HepG2 (cell line): ENCODE measurements around the gene ENPP7. TPM values are rescaled to one million over a fixed set of nuclear protein-coding genes. Genes with fewer than 3 reads are reported as not detected.

ENCODE experiments used
- ETS1 ChIP-seq: sonication (generic); formaldehyde crosslinking; IDR thresholded peaks from 2 replicates; pipeline ENCODE4 v1.4.0; 2020; ENCODE audit warnings: missing genetic modification reagents
- GLI4 ChIP-seq: sonication (generic); formaldehyde crosslinking; IDR thresholded peaks from 2 replicates; pipeline ENCODE4 v1.5.1; 2020; ENCODE audit warnings: missing genetic modification reagents, mild to moderate bottlenecking, moderate library complexity, borderline replicate concordance
- HMGXB4 ChIP-seq, 2 experiments: sonication (generic) in 1 of 2; formaldehyde crosslinking in 1 of 2; IDR thresholded peaks; 2 replicates each; pipeline versions ENCODE4 v1.4.0 to v1.6.1; 2018 to 2020; ENCODE audit warnings: missing genetic modification reagents in 2 of 2, borderline replicate concordance in 1 of 2, low read depth in 1 of 2, mild to moderate bottlenecking in 1 of 2, missing biosample characterization in 1 of 2
- HOXA7 ChIP-seq: sonication (generic); formaldehyde crosslinking; IDR thresholded peaks from 2 replicates; pipeline ENCODE4 v1.8.1; 2022; ENCODE audit warnings: mild to moderate bottlenecking, missing genetic modification reagents, moderate library complexity
- IKZF4 ChIP-seq: sonication (generic); formaldehyde crosslinking; IDR thresholded peaks from 2 replicates; pipeline ENCODE4 v1.5.1; 2020; ENCODE audit warnings: borderline replicate concordance, mild to moderate bottlenecking, low read depth, missing genetic modification reagents; ENCODE audit errors: not compliant biosample characterization
- RBAK ChIP-seq: sonication (generic); formaldehyde crosslinking; IDR thresholded peaks from 2 replicates; pipeline ENCODE4 v1.5.1; 2020; ENCODE audit warnings: mild to moderate bottlenecking, missing genetic modification reagents
- SMAD3 ChIP-seq: sonication (generic); formaldehyde crosslinking; IDR thresholded peaks from 2 replicates; pipeline ENCODE4 v1.4.0; 2020; ENCODE audit warnings: missing genetic modification reagents
- ZBTB10 ChIP-seq: sonication (generic); formaldehyde crosslinking; IDR thresholded peaks from 2 replicates; pipeline ENCODE4 v1.4.0; 2020; ENCODE audit warnings: missing genetic modification reagents, borderline replicate concordance
- ZC3H4 ChIP-seq: sonication (generic); formaldehyde crosslinking; IDR thresholded peaks from 2 replicates; pipeline ENCODE4 v1.4.0; 2020; ENCODE audit warnings: missing genetic modification reagents, borderline replicate concordance
- ZNF431 ChIP-seq: sonication (generic); formaldehyde crosslinking; IDR thresholded peaks from 2 replicates; pipeline ENCODE4 v1.9.0; 2022; ENCODE audit warnings: missing genetic modification reagents, low read depth, mild to moderate bottlenecking, borderline replicate concordance
- ZNF883 ChIP-seq: sonication (generic); formaldehyde crosslinking; IDR thresholded peaks from 2 replicates; pipeline ENCODE4 v1.5.1; 2020; ENCODE audit warnings: mild to moderate bottlenecking, missing genetic modification reagents; ENCODE audit errors: not compliant biosample characterization
- polyA plus RNA-seq, 8 experiments: library from polyadenylated mRNA; depleted of rRNA in 3 of 8; stranded (reverse) in 7 of 8; unstranded in 1 of 8; fragments of >200 nt; fragmentation: Illumina TruSeq in 4 of 8; extraction: Trizol in 4 of 8; gene quantifications; 2 replicates each; pipeline versions ENCODE4 v1.2.1 to v1.2.3, GENCODE V29; 2011 to 2016; ENCODE audit warnings: low read depth in 4 of 8, missing spikeins in 1 of 8, mixed read lengths in 1 of 8; ENCODE audit not compliant: insufficient read depth in 1 of 8
- total RNA-seq, 5 experiments: library from RNA; depleted of rRNA; stranded (reverse); fragments of >200 nt; fragmentation: Illumina TruSeq; extraction: Trizol; gene quantifications; 2 replicates each; pipeline ENCODE4 v1.2.3, GENCODE V29; 2016; ENCODE audit warnings: low read depth in 1 of 5
- TF ChIP-seq, protein P1 (sequence below): sonication (generic); formaldehyde crosslinking; conservative IDR thresholded peaks from 2 replicates; pipeline ENCODE4 v1.4.0; 2020; ENCODE audit warnings: missing genetic modification reagents
- TF ChIP-seq, protein P2 (sequence below): IDR thresholded peaks from 2 replicates; pipeline ENCODE4 v1.6.1; 2018; ENCODE audit warnings: missing genetic modification reagents, mild to moderate bottlenecking, missing compliant biosample characterization
- TF ChIP-seq, protein P3 (sequence below): IDR thresholded peaks from 2 replicates; pipeline ENCODE4 v1.6.1; 2016; ENCODE audit warnings: missing compliant biosample characterization, missing genetic modification reagents, borderline replicate concordance

The ENPP7 gene
- total and polyA plus RNA-seq, 2 of the 13 experiments (the other 11 are each of a cell fraction or from before 2014, with no cell fraction given) = 1.1 to 2.2 TPM

DNA sequence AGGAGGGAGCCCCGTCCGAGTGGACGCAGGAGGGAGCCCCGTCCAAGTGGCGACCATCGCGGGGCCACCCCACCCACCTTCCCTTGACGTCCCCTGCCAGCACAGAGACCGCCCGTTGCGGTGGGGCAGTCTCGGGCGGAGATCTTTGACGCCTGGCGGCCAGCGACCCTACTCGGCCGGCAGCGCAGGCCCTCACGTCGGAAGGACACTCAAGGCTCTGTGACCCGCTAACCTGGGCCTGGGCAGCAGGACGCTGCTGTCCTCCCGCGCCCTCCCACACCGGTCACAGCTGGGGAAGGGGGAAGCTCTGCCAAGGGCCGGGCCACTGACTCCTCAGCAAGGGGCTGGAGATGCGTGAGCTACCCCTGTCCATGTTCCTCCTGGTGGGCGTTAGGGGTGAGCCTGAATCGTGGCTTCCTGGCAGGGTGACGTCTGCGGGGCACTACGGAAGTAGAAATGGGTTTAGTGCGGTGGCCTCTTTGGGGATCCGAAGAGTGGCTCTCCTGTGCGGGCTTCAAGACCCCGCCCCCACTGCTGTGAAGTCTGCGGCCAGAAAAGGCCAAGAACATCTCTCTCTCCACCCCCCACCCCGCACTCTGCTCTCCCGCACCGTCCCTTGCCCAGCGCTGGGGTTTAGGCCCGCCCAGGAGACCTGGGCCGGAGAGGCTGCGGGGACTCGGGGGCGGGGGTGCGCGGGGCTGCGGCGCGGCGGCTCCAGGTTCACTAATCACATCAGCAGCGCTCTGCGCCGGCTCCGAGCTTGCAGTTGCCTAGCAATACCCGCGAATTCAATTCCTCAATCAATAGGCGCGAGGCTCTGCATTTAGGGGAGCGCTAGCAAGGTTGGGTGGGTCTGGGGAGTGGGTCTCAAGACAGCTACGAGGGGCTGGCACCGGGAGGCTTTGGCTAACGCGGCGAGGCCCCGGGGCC, 60.3 kb downstream of the ENPP7 start (continued):
- TF ChIP-seq GLI4 (CRISPR knock-in tag) (no peak), RBAK (CRISPR knock-in tag) (no peak), ZNF431 (CRISPR knock-in tag) (no peak), ZNF883 (CRISPR knock-in tag) (no peak), HMGXB4 (CRISPR knock-in tag; IDR thresholded peaks at IDR 0.05; ENCODE audit: borderline replicate concordance in 1 of 2, low read depth in 1 of 2) (no peak), ZBTB10 (CRISPR knock-in tag) (no peak), ETS1 (no peak), SMAD3 (no peak), IKZF4 (CRISPR knock-in tag) (no peak), ZC3H4 (CRISPR knock-in tag) (0 out of 2 replicates have a peak, but pooled peaks have one; percentile 28), HOXA7 (CRISPR knock-in tag) (no peak)
- TF ChIP-seq, protein P1, sequence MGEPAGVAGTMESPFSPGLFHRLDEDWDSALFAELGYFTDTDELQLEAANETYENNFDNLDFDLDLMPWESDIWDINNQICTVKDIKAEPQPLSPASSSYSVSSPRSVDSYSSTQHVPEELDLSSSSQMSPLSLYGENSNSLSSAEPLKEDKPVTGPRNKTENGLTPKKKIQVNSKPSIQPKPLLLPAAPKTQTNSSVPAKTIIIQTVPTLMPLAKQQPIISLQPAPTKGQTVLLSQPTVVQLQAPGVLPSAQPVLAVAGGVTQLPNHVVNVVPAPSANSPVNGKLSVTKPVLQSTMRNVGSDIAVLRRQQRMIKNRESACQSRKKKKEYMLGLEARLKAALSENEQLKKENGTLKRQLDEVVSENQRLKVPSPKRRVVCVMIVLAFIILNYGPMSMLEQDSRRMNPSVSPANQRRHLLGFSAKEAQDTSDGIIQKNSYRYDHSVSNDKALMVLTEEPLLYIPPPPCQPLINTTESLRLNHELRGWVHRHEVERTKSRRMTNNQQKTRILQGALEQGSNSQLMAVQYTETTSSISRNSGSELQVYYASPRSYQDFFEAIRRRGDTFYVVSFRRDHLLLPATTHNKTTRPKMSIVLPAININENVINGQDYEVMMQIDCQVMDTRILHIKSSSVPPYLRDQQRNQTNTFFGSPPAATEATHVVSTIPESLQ (CRISPR knock-in tag) = no peak
- TF ChIP-seq, protein P2, sequence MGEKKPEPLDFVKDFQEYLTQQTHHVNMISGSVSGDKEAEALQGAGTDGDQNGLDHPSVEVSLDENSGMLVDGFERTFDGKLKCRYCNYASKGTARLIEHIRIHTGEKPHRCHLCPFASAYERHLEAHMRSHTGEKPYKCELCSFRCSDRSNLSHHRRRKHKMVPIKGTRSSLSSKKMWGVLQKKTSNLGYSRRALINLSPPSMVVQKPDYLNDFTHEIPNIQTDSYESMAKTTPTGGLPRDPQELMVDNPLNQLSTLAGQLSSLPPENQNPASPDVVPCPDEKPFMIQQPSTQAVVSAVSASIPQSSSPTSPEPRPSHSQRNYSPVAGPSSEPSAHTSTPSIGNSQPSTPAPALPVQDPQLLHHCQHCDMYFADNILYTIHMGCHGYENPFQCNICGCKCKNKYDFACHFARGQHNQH = no peak
- TF ChIP-seq, protein P3, sequence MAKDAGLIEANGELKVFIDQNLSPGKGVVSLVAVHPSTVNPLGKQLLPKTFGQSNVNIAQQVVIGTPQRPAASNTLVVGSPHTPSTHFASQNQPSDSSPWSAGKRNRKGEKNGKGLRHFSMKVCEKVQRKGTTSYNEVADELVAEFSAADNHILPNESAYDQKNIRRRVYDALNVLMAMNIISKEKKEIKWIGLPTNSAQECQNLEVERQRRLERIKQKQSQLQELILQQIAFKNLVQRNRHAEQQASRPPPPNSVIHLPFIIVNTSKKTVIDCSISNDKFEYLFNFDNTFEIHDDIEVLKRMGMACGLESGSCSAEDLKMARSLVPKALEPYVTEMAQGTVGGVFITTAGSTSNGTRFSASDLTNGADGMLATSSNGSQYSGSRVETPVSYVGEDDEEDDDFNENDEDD (CRISPR knock-in tag) = no peak
